ENCODE results near the gene MROH2B. TPM values are rescaled to one million over a fixed set of nuclear protein-coding genes. Genes with fewer than 3 reads are reported as not detected.

MROH2B gene
- total RNA-seq, 1 donor from 2014 or later: not detected

- no peak overlapping the region for H3K4me3 ChIP-seq (ENCODE audit: low read depth, low read length)
- DNase-seq (ENCODE audit: low read depth): no peak
- no peak for TF ChIP-seq CTCF (conservative IDR thresholded peaks at IDR 0.05; ENCODE audit: low read depth, low read length)
Observed at GRCh38 chr5:41003670-41004376, 67.3 kb downstream of the MROH2B start.

DNA sequence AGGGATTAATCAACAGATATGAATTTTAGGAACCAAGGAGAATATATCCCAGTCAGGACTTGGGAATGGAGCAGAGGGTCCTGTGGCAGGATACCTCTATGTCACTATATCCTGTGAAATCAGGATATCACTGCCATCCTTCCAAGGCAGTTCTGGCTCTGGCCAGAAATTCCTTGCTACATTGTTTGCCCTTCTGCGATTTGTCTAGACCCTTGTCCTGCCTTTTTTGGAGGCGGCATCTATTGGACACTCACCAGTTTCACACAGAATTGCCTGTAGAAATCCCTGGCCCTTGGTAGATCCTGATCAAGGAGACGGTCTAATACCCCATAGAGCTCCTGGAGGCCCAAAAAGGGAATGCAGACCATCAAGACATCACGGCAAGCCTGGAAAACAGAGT is 71.2 kb downstream of the MROH2B start:
- H3K4me3 ChIP-seq (ENCODE audit: low read depth, low read length): no peak overlapping the region
- TF ChIP-seq CTCF (conservative IDR thresholded peaks at IDR 0.05; ENCODE audit: low read depth, low read length): no peak
- DNase-seq (ENCODE audit: low read depth): no peak

GRCh38 chr5:40999142-40999541 is 72.0 kb downstream of the MROH2B start:
- DNase-seq (ENCODE audit: low read depth): no peak
- no peak for TF ChIP-seq CTCF (conservative IDR thresholded peaks at IDR 0.05; ENCODE audit: low read depth, low read length)
- H3K4me3 ChIP-seq (ENCODE audit: low read depth, low read length): no peak overlapping the region

GRCh38 chr5:40995801-40996586 is 75.1 kb downstream of the MROH2B start:
- no peak for TF ChIP-seq CTCF (conservative IDR thresholded peaks at IDR 0.05; ENCODE audit: low read depth, low read length)
- peak; percentile 50 for DNase-seq (ENCODE audit: low read depth)
- no peak overlapping the region for H3K4me3 ChIP-seq (ENCODE audit: low read depth, low read length)

DNA sequence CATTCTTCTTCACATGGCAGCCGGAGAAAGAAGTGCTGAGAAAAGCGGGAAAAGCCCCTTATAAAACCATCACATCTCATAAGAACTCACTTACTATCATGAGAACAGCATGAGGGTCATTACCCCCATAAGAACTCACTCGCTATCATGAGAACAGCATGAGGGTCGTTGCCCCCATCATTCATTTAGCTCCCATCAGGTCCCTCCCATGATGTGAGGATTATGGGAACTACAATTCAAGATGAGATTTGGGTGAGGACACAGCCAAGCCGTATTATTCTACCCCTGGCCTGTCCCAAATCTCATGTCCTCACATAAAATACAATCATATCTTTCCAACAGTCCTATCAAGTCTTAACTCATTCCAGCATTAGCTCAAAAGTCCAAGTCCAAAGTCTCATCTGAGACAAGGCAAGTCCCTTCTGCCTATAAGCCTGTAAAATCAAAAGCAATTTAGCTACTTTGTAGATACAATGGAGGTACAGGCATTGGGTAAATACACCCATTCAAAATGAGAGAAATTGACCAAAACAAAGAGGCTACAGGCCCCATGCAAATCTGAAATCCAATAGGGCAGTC is 79.1 kb downstream of the MROH2B start:
- H3K4me3 ChIP-seq (ENCODE audit: low read depth, low read length): no peak overlapping the region
- no peak for DNase-seq (ENCODE audit: low read depth)
- no peak for TF ChIP-seq CTCF (conservative IDR thresholded peaks at IDR 0.05; ENCODE audit: low read depth, low read length)

DNA sequence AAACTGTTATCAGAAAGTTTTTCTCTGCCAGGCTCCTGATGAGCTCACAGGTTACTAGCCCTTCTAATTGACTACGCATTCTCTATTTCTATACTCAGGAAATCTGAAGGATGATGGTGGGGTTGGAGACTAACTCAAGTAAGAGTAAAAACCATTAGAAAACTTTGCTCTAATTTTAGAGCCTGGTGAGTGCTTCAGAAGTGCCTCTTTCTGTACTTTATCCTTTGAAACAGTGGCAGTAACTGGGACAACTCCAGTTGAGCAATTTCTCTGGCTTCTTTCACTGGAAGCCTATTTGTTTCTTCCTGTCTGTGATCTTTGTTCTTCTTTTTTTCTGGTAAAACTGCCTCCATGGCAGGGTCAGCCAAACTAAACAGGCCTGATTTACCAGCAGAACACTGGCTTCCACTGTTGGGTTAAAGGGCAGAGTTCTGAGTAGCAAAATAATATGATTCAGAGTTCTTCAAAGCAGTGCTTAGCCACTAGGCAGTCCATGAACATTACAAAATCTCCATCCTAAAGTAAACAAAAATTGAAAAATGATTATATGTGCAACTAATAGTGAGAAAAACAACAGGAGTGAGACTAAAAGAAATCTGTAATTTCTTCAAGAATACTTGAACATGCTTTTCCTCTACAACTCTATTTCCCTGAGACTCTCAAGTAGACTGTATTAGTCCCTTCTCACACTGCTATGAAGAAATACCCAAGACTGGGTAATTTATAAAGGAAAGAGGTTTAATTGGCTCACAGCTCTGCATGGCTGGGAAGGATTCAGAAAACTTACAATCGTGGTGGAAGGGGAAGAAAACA is 79.8 kb downstream of the MROH2B start:
- H3K4me3 ChIP-seq (ENCODE audit: low read depth, low read length): no peak overlapping the region
- peak; percentile 38 for DNase-seq (ENCODE audit: low read depth)

More for the DNA sequence above, 79.8 kb downstream of the MROH2B start:
- TF ChIP-seq CTCF (conservative IDR thresholded peaks at IDR 0.05; ENCODE audit: low read depth, low read length): no peak
